Omental fat pad (tissue), 4 donors: ENCODE data around the gene KXD1. TPM values are rescaled to one million over a fixed set of nuclear protein-coding genes. Genes with fewer than 3 reads are reported as not detected.
A peak's percentile ranks its signal among the peaks of the same experiment; 100 is the strongest.

ENCODE experiments used
- ATAC-seq: fragments of 150-250 bp; one replicate; pipeline ENCODE4 v1.9.1; 2016; ENCODE audit warnings: mild to moderate bottlenecking, moderate library complexity; ENCODE audit not compliant: low FRiP score
- DNase-seq: peaks from one replicate; pipeline ENCODE4 v3.0.0-alpha.2; 2019; ENCODE audit warnings: low spot score
- CTCF ChIP-seq, 3 donors: fragments of 450-650 bp; IDR thresholded peaks; one replicate each; pipeline ENCODE4 v1.5.1; 2016 to 2017; ENCODE audit warnings: antibody characterized with exemption in 3 of 3, mild to moderate bottlenecking in 3 of 3, moderate library complexity in 2 of 3
- total RNA-seq, 4 donors: library from RNA; depleted of rRNA; stranded (reverse); fragments of >200 nt; gene quantifications; one replicate each; pipeline ENCODE4 v1.1.0, GENCODE V29; 2016

KXD1 gene
- total RNA-seq, 4 donors from 2014 or later: 96.9 to 140 (median 102) TPM

GRCh38 chr19:18604820-18605159 is 47.1 kb downstream of the KXD1 start:
- DNase-seq (no peak), ATAC-seq (no peak)
- TF ChIP-seq CTCF (IDR thresholded peaks at IDR 0.05): no peak

GRCh38 chr19:18605196-18605545 is 47.5 kb downstream of the KXD1 start:
- TF ChIP-seq CTCF (IDR thresholded peaks at IDR 0.05): no peak
- DNase-seq: no peak
- ATAC-seq: no peak

- ATAC-seq (no peak), DNase-seq (no peak)
- TF ChIP-seq CTCF (IDR thresholded peaks at IDR 0.05): no peak
Observed at GRCh38 chr19:18605546-18606280, 48.0 kb downstream of the KXD1 start.

- TF ChIP-seq CTCF (IDR thresholded peaks at IDR 0.05): no peak
- DNase-seq (no peak), ATAC-seq (peak; percentile 20)
Observed at GRCh38 chr19:18606281-18607225, 48.9 kb downstream of the KXD1 start, which contains the start of gene CRLF1. Gene CRLF1 (minus strand): TSS chr19:18606799. CDS start chr19:18606656, 143 bp downstream.

DNA sequence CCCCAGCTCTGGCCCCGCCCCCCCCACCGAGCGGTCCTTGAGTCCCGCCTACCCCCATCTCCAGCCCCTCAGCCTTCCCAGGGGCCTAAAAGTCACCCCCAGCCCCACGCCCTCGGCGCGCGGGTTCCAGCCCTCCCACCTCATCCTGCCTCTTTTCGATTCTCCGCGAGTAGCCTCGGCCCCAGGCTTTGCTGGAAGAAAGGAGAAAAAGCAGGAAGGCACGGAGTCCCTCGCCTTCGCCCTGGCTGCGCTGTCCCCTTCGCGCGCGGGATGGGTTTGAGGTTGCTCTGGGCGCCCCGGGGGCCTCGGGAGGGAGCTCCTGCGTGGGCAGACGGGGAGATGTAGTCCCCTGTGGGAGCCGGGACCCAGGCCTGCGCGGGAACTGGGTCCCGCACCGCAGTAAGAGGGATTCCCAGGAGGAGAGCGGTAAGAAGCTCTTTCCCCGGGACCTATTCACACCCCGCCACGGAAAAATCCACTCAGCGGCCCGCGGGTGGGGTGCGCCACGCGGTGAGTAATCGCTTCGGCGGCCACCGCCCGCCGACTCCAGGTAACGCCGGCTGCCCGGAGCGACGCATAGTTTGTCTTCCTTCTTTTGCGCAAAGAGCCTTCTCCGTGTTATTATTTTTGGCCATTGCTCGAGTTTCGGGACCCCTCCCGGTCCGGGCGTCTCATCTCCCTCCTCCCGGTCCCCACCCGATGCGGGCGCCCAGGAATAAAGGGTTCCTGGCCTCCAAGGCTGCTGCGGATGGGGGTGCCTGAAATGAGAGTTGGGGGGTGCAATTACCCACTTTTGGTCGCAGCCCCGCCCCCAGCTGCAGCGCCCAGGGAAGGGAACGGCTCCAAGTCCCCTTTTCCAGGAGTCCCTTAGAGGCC is 49.8 kb downstream of the KXD1 start:
- no peak for DNase-seq
- no peak for TF ChIP-seq CTCF (IDR thresholded peaks at IDR 0.05)
- no peak for ATAC-seq

- no peak for TF ChIP-seq CTCF (IDR thresholded peaks at IDR 0.05)
- DNase-seq (no peak), ATAC-seq (no peak)
Observed at GRCh38 chr19:18608102-18608804, 50.6 kb downstream of the KXD1 start.
